SH-SY5Y (cell line): Measurements from ENCODE around the gene TMEM205.

Experiments used
- GATA2 ChIP-seq: IDR thresholded peaks from 2 replicates; pipeline ENCODE4 v1.6.1; 2011; ENCODE audit warnings: mild to moderate bottlenecking, low read depth, low read length
- GATA3 ChIP-seq: IDR thresholded peaks from 2 replicates; pipeline ENCODE4 v1.6.1; 2011; ENCODE audit warnings: low read depth, mild to moderate bottlenecking, low read length, moderate library complexity

GRCh38 chr19:11295665-11296245 lies 50.3 kb downstream of the TMEM205 start, which contains the start of gene TSPAN16:
- TF ChIP-seq GATA3 (no peak), GATA2 (no peak)
